ENCODE results near the gene RUNX3.
"Not testable (repeated sequence)": the region's sequence is repeated elsewhere in the genome, so short reads cannot be mapped to it uniquely, and the experiment has no call there.

DNA sequence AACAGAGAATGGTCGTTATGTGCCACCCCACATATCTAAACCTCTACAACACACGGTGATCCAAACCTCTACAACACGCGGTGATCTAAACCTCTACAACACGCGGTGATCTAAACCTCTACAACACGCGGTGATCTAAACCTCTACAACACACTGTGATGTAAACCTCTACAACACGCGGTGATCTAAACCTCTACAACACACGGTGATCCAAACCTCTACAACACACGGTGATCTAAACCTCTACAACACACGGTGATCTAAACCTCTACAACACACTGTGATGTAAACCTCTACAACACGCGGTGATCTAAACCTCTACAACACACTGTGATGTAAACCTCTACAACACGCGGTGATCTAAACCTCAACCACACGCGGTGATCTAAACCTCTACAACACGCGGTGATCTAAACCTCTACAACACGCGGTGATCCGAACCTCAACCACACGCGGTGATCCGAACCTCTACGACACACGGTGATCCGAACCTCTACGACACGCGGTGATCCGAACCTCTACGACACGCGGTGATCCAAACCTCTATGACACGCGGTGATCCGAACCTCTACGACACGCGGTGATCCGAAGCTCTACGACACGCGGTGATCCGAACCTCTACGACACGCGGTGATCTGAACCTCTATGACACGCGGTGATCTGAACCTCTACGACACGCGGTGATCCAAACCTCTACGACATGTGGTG lies 22.3 kb downstream of the RUNX3 start:
- TF ChIP-seq, protein P1, sequence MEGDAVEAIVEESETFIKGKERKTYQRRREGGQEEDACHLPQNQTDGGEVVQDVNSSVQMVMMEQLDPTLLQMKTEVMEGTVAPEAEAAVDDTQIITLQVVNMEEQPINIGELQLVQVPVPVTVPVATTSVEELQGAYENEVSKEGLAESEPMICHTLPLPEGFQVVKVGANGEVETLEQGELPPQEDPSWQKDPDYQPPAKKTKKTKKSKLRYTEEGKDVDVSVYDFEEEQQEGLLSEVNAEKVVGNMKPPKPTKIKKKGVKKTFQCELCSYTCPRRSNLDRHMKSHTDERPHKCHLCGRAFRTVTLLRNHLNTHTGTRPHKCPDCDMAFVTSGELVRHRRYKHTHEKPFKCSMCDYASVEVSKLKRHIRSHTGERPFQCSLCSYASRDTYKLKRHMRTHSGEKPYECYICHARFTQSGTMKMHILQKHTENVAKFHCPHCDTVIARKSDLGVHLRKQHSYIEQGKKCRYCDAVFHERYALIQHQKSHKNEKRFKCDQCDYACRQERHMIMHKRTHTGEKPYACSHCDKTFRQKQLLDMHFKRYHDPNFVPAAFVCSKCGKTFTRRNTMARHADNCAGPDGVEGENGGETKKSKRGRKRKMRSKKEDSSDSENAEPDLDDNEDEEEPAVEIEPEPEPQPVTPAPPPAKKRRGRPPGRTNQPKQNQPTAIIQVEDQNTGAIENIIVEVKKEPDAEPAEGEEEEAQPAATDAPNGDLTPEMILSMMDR (IDR thresholded peaks at IDR 0.05 in 2 of 3, conservative IDR thresholded peaks at IDR 0.05 in 1 of 3; ENCODE audit: borderline replicate concordance in 1 of 3, insufficient read depth in 1 of 3, low read depth in 2 of 3, low read length in 2 of 3), result not testable (repeated sequence)
- TF ChIP-seq SP1 (IDR thresholded peaks at IDR 0.05; ENCODE audit: low read depth), result not testable (repeated sequence)
